ENCODE measurements around the gene FARS2.

DNA sequence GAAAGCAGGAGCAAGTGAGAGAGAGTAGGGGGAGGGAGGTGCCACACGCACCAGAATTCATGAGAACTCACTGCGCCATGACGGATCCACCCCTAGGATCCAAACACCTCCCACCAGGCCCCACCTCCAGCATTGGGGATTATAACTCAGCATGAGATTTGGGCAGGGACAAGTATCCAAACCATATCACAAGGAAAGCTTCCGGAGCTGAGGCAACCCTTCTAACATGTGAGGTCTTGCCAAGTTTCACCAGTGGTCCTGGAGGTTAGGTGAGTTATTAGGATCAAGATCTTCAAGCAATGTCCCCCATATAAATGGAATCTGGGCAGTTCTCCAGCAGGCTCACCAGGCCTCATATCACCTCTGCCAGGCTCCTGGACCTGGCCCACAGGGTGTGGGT, 437.0 kb downstream of the FARS2 start:
- no peak for TF ChIP-seq CTCF (conservative IDR thresholded peaks at IDR 0.05; ENCODE audit: low read length)
- TF ChIP-seq EZH2phosphoT487 (IDR thresholded peaks at IDR 0.05; ENCODE audit: borderline replicate concordance, low read depth, low read length): no peak
